HUDEP-2 (cell line): ENCODE results near the gene GARIN5A.

Experiments used
- DNase-seq, 76 experiments: peaks; one replicate each; lab custom pipeline; 2025; ENCODE audit not compliant: unreplicated experiment in 76 of 76; lab: John Stamatoyannopoulos, UW

GARIN5A gene

GRCh38 chr19:50437862-50438449, 38.7 kb downstream of the GARIN5A start:
- DNase-seq = no peak

- DNase-seq = no peak
Measured at GRCh38 chr19:50435627-50436026, 41.0 kb downstream of the GARIN5A start.

GRCh38 chr19:50435221-50435620, 41.4 kb downstream of the GARIN5A start:
- DNase-seq = no peak

GRCh38 chr19:50434525-50434924, 42.1 kb downstream of the GARIN5A start:
- DNase-seq = no peak

GRCh38 chr19:50433201-50434180, 43.2 kb downstream of the GARIN5A start:
- no peak for DNase-seq

GRCh38 chr19:50432221-50433028, 44.2 kb downstream of the GARIN5A start, which contains the start of gene MYBPC2:
MYBPC2 (plus strand) TSS chr19:50432892; CDS start chr19:50432954, 62 bp downstream.
- DNase-seq = no peak

- peak in 68 of 76 experiments; percentile 13 to 95 (median 73) for DNase-seq
Measured at GRCh38 chr19:50431343-50432220, 45.1 kb downstream of the GARIN5A start.

GRCh38 chr19:50430888-50431342, 45.7 kb downstream of the GARIN5A start:
- no peak for DNase-seq

GRCh38 chr19:50428772-50429463, 47.7 kb downstream of the GARIN5A start:
- DNase-seq = no peak

- peak in 17 of 76 experiments; percentile 9 to 53 (median 20) for DNase-seq
Measured at GRCh38 chr19:50427997-50428425, 48.6 kb downstream of the GARIN5A start.

GRCh38 chr19:50427318-50427925, 49.2 kb downstream of the GARIN5A start:
- no peak for DNase-seq

GRCh38 chr19:50425581-50425980, 51.1 kb downstream of the GARIN5A start:
- no peak for DNase-seq

GRCh38 chr19:50423279-50424113, 53.2 kb downstream of the GARIN5A start:
- no peak for DNase-seq

- no peak for DNase-seq
Measured at GRCh38 chr19:50422397-50423278, 54.0 kb downstream of the GARIN5A start.

GRCh38 chr19:50420808-50421207, 55.8 kb downstream of the GARIN5A start:
- DNase-seq = no peak

- DNase-seq = no peak
Measured at GRCh38 chr19:50420127-50420526, 56.5 kb downstream of the GARIN5A start.

GRCh38 chr19:50419580-50420035, 57.0 kb downstream of the GARIN5A start:
- DNase-seq = no peak
